Bronchial epithelial cell (primary cell): ENCODE data around the gene ADAD2. TPM values are rescaled to one million over a fixed set of nuclear protein-coding genes. Genes with fewer than 3 reads are reported as not detected.

Experiments used
- DNase-seq: peaks from one replicate; pipeline ENCODE4 v3.0.0-alpha.2; 2010; ENCODE audit warnings: low read depth
- FAIRE-seq: peaks from 2 replicates; lab custom pipeline; 2011; peaks lifted over from hg19 to GRCh38; lab: Jason Lieb, UNC
- H3K27me3 ChIP-seq: 2 replicates; pipeline ENCODE4 v1.5.1; 2011; ENCODE audit warnings: low read length; ENCODE audit not compliant: control insufficient read depth, insufficient read depth
- H3K36me3 ChIP-seq: 2 replicates; pipeline ENCODE4 v1.5.1; 2011; ENCODE audit warnings: low read length; ENCODE audit not compliant: control insufficient read depth, insufficient read depth
- H3K4me3 ChIP-seq: 2 replicates; pipeline ENCODE4 v1.5.1; 2011; ENCODE audit warnings: mild to moderate bottlenecking, low read depth, low read length, control low read depth
- CTCF ChIP-seq: IDR thresholded peaks from 2 replicates; pipeline ENCODE4 v1.5.1; 2011; ENCODE audit warnings: mild to moderate bottlenecking, moderate library complexity, low read length, control low read depth, inconsistent platforms; ENCODE audit not compliant: insufficient read depth, severe bottlenecking
- total RNA-seq: library from RNA; depleted of rRNA; stranded (reverse); fragments of >200 nt; gene quantifications from 2 replicates; pipeline ENCODE4 v1.2.1, GENCODE V29; 2014

Gene ADAD2
- total RNA-seq, 1 donor from 2014 or later, result not detected

- FAIRE-seq (no peak), DNase-seq (no peak)
- Histone ChIP-seq H3K27me3 (no peaks in the 10 kb centered on the region), H3K36me3 (peaks cover 2% of the 10 kb centered on the region), H3K4me3 (no peak overlapping the region)
- TF ChIP-seq CTCF, result no peak
These were observed 16.6 kb upstream of the ADAD2 start for GRCh38 chr16:84174396-84174795.

GRCh38 chr16:84175350-84176081 is 15.4 kb upstream of the ADAD2 start:
- FAIRE-seq, result peak; percentile 55
- Histone ChIP-seq H3K27me3 (no peaks in the 10 kb centered on the region), H3K4me3 (no peak overlapping the region), H3K36me3 (peaks cover 6% of the 10 kb centered on the region)
- DNase-seq, result peak; percentile 40
- peak; percentile 73 for TF ChIP-seq CTCF

- Histone ChIP-seq H3K27me3 (no peaks in the 10 kb centered on the region), H3K4me3 (no peak overlapping the region), H3K36me3 (peaks cover 8% of the 10 kb centered on the region)
- TF ChIP-seq CTCF, result no peak
- FAIRE-seq (no peak), DNase-seq (no peak)
These were observed 14.5 kb upstream of the ADAD2 start for GRCh38 chr16:84176192-84177053.

GRCh38 chr16:84177741-84178073 is 13.2 kb upstream of the ADAD2 start:
- H3K4me3 ChIP-seq, result no peak overlapping the region
- peaks cover 12% of the 10 kb centered on the region for H3K36me3 ChIP-seq
- FAIRE-seq (no peak), DNase-seq (peak; percentile 79)
- no peaks in the 10 kb centered on the region for H3K27me3 ChIP-seq
- TF ChIP-seq CTCF, result no peak

GRCh38 chr16:84178146-84178765 is 12.7 kb upstream of the ADAD2 start:
- TF ChIP-seq CTCF, result no peak
- Histone ChIP-seq H3K27me3 (no peaks in the 10 kb centered on the region), H3K36me3 (peaks cover 13% of the 10 kb centered on the region), H3K4me3 (no peak overlapping the region)
- FAIRE-seq, result no peak
- no peak for DNase-seq
